HG03558 (cell line): ENCODE data around the gene NPIPB8.
"Not testable (repeated sequence)": the region's sequence is repeated elsewhere in the genome, so short reads cannot be mapped to it uniquely, and the experiment has no call there.

ENCODE experiments used
- ATAC-seq: cut with Tn5 transposase; IDR thresholded peaks from one replicate; pipeline ENCODE4 v1.9.1; 2021; ENCODE audit warnings: moderate number of reproducible peaks; ENCODE audit not compliant: unreplicated experiment; ENCODE audit errors: extremely low read depth

NPIPB8 gene

DNA sequence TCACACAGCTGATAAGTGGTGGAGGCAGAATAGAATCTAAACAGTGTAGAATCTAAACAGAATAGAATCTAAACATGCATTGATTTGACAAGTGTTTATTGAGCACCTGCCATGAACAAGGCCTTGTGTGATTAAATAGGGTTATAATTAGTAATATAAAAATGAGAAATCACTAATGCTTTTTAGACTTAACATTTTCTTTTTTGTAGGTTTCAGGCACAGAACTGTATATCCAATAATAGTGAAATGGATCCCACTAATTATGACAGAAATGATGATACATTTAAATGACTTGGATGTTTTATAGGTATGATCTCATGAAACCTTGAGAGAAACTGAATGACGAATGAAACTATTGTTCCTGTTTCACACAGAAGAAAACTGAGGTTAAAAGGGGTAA is at the start of gene NPIPB8:
TSS of gene NPIPB8 (plus strand) at position 301 of the 400 bp plus-strand sequence. CDS start 296 bp downstream, outside the sequence.
- ATAC-seq: not testable (repeated sequence)

DNA sequence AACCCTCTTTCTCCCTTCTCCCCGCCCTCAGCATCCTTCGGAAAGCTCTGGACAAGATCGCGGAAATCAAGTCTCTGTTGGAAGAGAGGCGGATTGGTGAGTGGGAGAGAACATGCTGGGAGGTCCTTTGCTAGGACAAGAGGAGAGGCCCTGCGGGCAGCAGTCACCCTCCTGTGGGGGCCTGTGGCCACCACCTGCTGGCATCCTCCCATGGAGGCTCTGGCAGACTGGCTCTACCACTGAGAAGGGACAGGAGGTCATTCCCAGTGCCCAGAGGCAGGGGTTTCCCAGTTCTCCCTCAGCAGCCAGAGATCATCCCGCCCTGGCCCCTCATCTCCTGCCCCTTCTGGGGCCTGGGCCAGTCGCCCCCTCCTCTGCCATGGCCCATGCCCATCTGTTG is 48.8 kb upstream of the NPIPB8 start:
- ATAC-seq: no peak

DNA sequence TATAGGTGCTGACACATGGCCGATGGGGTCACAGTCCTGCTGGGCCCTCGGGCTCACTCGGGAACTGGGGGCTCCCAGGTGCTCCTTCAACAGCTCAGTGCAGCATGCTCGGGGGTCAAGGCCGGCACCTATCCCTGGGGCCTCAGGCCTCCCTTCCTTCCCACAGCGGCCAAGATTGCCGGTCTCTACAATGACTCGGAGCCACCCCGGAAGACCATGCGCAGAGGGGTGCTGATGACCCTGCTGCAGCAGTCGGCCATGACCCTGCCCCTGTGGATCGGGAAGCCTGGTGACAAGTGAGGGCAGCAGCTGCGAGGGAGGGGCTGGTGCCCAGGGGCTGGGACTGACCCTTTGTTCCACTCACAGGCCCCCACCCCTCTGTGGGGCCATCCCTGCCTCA is 47.9 kb upstream of the NPIPB8 start:
- ATAC-seq: no peak

DNA sequence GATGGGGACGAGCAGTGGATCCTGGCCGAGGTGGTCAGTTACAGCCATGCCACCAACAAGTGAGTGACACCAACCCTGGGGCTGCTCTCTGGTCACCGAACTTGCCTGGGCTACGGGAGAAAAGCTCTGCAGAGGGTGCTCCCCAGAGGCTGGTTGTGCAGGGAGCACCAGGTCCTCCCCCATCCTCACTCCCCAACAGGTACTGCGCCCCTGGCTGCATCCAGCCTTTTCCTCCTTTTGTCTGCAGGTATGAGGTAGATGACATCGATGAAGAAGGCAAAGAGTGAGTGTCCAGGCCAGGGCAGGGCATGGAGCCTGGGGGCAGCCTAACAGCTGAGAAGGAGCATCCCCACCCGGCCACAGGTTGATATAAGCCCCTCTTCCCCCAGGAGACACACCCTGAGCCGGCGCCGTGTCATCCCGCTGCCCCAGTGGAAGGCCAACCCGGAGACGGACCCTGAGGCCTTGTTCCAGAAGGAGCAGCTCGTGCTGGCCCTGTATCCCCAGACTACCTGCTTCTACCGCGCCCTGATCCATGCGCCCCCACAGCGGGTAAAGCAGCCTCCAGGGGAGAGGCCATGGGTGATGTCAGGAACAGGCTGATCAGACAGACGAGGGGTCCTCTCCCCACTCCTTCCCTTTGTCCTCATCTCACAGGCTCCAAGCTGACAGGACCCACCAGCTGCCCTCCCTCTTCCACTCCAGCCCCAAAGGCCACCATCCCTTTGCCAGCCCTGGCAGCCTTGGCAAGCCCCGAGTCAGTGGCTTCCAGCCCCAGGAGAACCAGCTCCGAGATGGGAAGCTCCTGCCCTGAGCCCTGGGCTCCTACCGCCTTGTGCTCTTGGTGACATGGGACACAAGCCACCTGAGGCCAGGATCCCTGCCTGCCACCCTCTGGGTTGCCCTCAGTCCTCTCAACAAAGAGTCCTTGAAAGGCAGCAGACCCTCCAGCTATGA is 47.2 kb upstream of the NPIPB8 start:
- no peak for ATAC-seq

DNA sequence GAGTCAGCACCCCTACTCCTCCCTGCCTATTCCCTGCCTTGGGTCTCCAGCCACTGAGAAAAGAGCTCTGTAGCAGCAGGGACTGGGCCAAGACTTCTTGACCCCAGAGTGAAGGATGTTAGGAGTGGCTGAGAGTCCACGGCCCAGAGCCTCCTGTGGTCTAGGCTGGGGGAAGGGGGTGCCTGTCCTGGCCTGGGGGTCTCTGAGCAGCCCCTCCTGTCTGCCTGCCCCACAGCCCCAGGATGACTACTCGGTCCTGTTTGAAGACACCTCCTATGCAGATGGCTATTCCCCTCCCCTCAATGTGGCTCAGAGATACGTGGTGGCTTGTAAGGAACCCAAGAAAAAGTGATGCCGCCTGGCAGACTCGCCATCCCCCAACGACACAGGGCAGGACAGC is 46.5 kb upstream of the NPIPB8 start:
- no peak for ATAC-seq

DNA sequence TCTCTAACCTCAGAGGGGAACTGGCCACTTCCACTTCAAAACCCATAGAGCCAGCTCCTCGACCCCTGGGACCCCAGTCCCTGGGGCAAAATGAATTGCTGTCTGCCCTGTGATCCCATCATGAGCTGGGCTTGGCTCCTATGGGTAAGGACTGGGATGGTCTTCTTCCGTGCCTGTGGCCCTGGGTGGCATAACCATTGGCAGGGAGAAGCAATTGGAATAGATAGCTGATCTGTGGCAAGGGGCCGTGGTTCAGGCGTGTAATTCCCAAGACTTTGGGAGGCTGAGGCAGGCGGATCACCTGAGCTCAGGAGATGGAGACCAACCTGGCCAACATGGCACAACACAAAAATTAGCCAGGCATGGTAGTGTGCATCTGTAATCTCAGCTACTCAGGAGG is 45.4 kb upstream of the NPIPB8 start:
- no peak for ATAC-seq

DNA sequence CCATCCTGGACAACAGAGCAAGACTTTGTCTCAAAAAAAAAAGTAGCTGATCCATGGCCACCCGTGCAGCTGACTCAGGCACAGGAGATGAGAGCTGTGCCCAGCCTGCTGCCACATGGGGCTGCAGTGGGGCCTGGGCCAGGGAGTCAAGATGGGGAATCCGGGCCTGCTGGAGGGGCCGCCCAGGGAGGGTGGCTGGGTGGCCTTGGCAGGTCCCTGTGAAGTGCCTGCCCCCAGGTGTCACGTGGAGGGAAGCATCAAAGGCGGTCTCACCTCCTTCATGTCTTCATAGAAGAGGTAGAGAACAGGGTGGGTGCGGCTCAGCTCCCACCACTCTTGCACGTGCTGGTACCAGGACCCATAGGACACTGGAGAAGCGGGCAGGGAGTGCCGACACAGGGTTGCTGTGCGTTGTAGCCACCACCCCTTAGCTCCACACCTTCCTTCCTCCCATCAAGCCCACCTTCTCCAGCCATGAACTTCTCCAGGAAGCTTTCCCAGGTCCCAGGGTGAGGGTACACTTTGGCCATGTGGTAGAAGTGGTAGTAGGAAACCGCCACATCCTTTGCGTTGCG is 44.8 kb upstream of the NPIPB8 start:
- no peak for ATAC-seq

DNA sequence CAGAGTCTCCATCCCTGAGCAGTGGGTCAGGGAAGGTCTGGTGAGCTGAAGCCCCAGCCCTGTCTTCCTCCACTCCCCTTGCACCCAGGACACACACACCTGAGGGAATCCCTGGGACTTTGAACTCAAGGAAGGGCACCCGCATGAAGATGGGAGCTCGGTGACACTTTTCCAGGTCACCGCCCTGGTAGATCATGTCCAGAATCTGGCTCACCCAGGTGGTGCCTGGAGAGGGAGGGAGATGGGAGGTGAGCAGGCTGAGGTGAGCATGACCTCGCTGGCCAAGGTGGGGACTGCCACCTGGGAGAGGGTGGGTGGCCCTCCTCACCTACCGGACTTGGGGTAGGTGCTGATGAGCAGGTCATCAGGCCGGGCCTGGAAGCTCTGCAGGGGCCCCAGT is 42.4 kb upstream of the NPIPB8 start:
- ATAC-seq: not testable (repeated sequence)

DNA sequence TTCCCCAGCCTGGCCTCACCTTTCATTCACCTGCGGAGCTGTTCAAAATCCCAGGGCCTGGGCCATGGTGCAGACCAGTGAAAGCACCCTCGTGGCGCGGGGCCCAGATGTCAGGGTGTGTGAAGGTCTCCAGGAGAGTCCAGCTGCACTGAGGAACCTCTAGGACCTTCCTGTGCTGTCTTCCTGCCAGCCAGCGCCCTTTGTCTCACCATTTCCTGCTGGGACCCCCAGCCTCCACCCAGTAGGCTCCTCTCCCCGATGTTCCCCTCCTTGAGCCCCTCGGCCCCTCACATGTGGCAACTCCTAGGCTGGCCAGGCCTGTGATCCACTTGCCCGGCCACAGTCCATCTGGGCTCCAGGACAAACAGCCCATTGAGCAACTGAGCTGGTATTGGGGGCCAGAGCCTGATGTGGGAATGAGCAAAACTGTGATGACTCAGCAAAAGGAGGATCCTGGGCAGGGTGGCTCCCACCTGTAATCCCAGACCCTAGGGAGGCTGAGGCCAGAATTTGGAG is 41.7 kb upstream of the NPIPB8 start:
- no peak for ATAC-seq

DNA sequence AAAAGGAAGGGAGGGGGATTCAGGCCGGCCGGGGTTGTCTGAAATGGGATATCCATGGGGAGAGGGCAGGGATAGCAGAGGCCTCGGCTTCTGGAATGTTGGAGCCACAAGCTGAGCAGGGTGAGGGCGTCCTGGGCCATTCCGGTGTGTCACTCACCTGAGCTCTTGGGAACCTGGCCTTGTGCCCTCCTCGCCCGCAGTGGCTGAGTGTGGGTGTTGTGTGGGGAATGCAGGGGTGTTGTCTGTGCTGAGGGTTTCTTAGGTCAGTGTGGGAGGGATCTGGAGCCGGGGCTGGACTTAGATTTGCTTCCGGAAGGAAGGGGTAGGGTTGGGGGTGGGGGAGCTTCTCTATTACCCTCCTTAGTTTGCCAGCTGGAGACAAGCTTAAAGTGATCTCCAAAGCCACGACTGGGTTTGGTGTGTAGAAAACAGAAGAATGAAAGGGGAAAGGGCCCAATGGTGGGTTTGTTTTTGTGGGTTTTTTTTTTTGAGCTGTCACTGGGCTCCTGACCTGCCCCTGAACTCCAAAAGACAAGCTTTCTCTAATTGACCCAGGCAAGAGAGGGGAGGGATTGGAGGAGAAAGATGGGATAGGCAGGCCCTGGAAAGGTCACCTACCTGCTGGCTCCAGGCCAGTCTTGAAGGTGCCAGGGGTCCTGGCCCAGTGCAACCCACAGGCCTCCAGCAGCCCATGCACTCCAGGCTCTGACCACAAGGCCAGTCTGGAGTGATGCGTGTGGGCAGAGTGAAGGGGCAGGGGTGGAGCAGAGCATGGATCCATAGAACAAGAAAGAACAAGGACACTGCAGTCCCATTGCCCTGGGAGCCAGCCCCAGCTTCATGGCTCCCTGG is 40.8 kb upstream of the NPIPB8 start, which contains the start of gene SULT1A2:
TSS of gene SULT1A2 (minus strand) at position 211 of the 852 bp plus-strand sequence. CDS start 1,120 bp downstream, outside the sequence.
- no peak for ATAC-seq

DNA sequence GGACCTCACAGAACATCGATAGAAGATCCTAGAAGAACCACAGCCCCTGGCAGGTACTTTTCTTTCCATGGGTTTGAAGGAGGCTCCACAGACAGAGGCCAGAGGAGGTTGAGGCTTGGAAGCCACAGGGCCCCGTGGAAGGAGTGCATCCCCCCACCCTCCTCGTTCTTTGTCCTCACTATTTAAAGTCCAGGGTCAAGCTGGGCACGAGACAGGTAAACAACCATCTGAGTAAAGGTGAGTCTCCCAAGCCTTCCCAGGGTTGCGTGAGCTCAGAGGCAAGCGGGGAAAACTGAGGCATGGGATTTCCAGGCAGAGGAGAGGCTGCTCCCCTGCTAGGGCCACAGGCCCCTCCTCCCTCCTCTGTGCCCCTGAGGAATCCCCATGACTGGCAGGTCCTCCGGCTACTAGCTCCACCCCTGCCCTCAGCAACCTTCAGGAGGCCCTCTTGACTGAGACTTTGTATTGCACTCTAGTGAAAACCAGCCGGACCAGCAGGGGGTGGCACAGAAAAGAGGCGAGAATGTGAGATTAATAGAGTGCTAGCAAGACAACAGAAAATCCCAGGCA is 40.1 kb upstream of the NPIPB8 start:
- ATAC-seq: no peak

DNA sequence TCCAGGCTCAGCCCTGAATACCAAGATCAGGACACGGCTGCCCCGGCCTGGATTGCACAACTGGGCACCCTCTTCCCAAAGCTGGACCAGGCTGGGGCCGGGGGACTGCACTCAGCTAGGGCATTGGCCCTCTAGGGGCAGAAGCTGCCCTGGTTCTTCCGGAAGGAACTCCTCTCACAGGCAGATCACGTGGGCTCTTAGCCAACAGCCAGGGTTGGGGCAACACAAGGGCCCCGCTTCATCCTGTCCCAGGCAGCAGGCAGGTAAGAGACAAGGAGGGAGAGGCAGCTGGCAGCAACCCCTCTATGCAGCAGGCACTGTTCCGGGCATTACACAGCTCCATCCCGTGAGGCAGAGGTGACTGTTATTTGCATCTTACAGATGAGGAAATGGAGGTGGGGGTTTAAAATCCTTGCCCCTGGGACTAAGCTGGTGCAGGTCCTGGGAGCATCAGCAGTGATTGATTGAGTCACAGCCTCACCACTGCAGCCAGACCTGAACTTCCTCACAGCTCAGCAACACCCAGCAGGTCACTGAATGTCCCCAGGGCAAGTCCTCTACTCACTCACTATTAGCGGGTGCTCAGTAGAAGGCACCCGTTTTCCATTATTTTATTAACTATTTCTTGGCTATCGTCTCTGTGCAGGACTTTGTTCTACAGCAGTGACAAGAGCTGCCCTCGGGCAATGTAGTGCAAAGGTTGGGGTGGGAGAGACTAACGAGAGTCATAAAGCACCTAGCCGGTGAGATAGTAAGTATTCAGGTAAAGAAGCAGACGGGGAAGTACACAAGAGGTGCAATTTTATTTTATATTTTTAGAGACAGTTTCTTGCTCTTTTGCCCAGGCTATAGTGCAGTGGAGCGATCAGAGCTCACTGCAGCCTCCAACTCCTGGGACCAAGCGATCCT is 38.2 kb upstream of the NPIPB8 start:
- ATAC-seq: not testable (repeated sequence)

DNA sequence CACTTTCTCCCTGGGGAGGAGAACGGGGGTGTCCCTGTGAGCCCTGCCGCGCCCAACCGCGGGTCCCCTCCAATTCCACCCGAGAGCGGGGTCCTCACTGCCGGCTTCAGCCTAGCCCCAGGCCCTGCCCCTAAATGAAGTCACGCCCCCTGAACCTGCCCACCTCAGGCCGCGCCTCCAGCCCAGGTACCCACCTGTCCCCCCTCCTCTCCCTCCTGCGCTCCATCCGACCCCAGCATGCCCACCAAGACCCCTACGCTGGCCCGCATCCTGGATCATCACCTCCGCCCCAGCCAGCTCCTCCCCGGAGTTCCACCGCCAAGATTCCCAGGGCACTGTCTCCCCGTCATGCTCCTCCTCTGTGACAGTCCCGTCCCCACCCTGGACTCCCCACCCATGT is 36.9 kb upstream of the NPIPB8 start:
- not testable (repeated sequence) for ATAC-seq

DNA sequence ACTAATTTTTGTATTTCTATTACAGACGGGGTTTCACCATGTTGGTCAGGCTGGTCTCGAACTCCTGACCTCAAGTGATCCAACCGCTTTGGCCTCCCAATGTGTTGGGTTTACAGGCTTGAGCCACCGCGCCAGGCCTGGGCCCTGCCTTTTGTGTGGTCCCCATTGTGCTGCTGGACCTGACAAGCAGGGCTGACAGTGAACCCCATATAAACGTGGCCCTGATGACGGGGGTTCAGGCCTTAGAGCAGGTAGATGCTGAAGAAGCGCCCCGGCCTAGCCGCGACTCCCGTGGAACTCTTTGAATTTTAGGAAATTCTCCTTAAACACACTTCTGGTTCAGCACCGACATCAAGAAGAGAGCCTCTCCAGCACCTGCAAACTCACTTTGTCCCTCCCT is 36.3 kb upstream of the NPIPB8 start:
- not testable (repeated sequence) for ATAC-seq

DNA sequence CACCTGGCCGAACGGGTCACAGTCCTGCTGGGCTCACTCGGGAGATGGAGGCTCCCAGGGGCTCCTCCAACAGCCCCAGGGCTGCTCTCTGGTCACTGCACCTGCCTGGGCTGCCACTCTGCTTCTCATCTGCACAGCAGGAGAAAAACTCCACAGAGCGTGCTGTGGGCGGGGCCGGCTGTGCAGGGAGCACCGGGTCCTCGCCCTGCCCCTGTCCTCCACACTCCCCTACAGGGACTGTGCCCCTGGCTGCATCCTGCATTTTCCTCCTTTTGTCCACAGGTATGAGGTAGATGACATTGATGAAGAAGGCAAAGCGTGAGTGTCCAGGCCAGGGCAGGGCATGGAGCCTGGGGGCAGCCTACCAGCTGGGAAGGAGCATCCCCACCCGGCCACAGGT is 35.8 kb upstream of the NPIPB8 start:
- not testable (repeated sequence) for ATAC-seq

DNA sequence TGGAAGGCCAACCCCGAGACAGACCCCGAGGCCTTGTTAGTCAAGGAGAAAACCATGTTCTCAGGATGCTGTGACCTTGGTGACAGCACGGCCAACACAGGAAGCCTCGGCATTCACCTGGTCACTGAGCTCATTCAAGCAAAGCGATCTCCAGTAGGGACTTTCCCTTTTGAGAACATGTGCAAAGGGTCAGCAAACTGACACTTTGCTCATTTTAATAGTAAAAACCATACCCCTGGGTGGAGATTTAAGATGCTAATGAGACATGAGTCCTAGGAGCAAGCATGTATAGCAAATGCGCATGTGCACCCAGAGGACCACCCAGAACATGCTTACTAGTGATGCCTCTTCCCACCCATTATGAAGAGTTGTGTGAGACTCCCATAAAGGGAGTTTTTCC is 35.3 kb upstream of the NPIPB8 start:
- no peak for ATAC-seq

DNA sequence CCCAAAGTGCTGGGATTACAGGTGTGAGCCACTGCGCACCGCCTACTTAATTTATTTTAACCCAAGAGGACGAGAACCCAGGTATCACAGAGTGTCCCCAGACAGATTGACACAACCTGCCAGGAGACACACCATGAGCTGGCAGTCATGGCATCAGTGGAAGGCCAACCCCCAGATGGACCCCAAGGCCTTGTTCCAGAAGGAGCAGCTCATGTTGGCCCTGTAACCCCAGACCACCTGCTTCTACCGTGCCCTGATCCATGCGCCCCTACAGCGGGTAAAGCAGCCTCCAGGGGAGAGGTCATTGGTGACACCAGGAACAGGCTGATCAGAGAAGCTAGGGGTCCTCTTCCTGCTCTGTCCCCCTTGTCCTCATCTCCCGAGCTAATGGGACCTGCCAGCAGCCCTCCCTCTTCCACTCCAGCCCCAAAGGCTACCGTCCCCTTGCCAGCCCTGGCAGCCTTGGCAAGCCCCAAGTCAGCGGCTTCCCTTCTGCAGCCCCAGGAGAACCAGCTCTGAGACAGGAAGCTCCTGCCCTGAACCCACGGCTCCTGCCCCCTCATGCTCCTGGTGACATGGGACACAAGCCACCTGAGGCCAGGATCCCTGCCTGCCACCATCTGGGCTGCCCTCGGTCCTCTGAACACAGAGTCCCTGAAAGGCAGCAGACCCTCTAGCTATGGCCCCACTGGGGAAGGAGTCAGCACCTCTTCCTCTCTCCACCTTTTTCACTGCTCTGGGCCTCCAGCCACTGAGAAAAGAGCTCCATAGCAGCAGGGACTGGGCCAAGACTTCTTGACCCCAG is 34.3 kb upstream of the NPIPB8 start:
- no peak for ATAC-seq

DNA sequence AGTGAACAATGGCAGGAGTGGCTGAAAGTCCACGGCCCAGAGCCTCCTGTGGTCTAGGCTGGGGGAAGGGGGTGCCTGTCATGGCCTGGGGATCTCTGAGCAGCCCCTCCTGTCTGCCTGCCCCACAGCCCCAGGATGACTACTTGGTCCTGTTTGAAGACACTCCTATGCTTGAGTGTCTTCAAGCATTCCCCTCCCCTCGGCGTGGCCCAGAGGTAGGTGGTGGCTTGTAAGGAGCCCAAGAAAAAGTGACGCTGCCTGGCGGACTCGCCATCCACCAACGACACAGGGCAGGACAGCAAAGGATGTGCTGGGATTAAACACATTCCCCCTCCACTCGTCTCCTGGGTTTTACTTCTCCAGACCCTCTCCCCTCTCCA is 33.7 kb upstream of the NPIPB8 start:
- ATAC-seq: no peak
